HK-2 (cell line): Measurements from ENCODE around the gene PLB1.

Source experiments
- DNase-seq: peaks from one replicate; pipeline ENCODE4 v3.0.0-alpha.2; 2018; ENCODE audit not compliant: unreplicated experiment

The PLB1 gene

GRCh38 chr2:28613633-28614501 lies 118.0 kb downstream of the PLB1 start:
- peak; percentile 85 for DNase-seq

GRCh38 chr2:28615706-28616105 lies 119.8 kb downstream of the PLB1 start:
- DNase-seq = no peak

- no peak for DNase-seq
Measured at GRCh38 chr2:28616396-28616999, 120.6 kb downstream of the PLB1 start.

GRCh38 chr2:28617502-28618184 lies 121.8 kb downstream of the PLB1 start:
- no peak for DNase-seq

- DNase-seq = no peak
Measured at GRCh38 chr2:28618221-28619141, 122.6 kb downstream of the PLB1 start.

- DNase-seq = no peak
Measured at GRCh38 chr2:28619213-28620196, 123.6 kb downstream of the PLB1 start.

- DNase-seq = no peak
Measured at GRCh38 chr2:28620291-28620793, 124.5 kb downstream of the PLB1 start.

GRCh38 chr2:28620801-28621171 lies 124.9 kb downstream of the PLB1 start:
- no peak for DNase-seq

- DNase-seq = peak; percentile 62
Measured at GRCh38 chr2:28621172-28622100, 125.6 kb downstream of the PLB1 start.

- no peak for DNase-seq
Measured at GRCh38 chr2:28622101-28622499, 126.2 kb downstream of the PLB1 start.

GRCh38 chr2:28623582-28624405 lies 127.9 kb downstream of the PLB1 start:
- DNase-seq = no peak

- no peak for DNase-seq
Measured at GRCh38 chr2:28624436-28624792, 128.6 kb downstream of the PLB1 start.

GRCh38 chr2:28624793-28625701 lies 129.2 kb downstream of the PLB1 start:
- DNase-seq = no peak

GRCh38 chr2:28626376-28626775 lies 130.5 kb downstream of the PLB1 start:
- no peak for DNase-seq

GRCh38 chr2:28626891-28627421 lies 131.1 kb downstream of the PLB1 start:
- DNase-seq = no peak

- DNase-seq = no peak
Measured at GRCh38 chr2:28627722-28628480, 132.0 kb downstream of the PLB1 start.
